ENCODE measurements around the gene HPDL.
"Not testable (repeated sequence)": the region's sequence is repeated elsewhere in the genome, so short reads cannot be mapped to it uniquely, and the experiment has no call there.

HPDL gene

GRCh38 chr1:45348966-45349677 is 22.4 kb downstream of the HPDL start:
- in situ Hi-C loops (cut with MboI; ENCODE audit: low sequenced_read_pairs) = no loop called here

GRCh38 chr1:45351508-45351907 is 24.8 kb downstream of the HPDL start:
- in situ Hi-C loops (cut with MboI; ENCODE audit: low sequenced_read_pairs) = no loop called here

GRCh38 chr1:45353685-45354084 is 27.0 kb downstream of the HPDL start:
- in situ Hi-C loops (cut with MboI; ENCODE audit: low sequenced_read_pairs) = no loop called here

- in situ Hi-C loops (cut with MboI; ENCODE audit: low sequenced_read_pairs) = no loop called here
These were observed 28.1 kb downstream of the HPDL start for GRCh38 chr1:45354838-45355237.

DNA sequence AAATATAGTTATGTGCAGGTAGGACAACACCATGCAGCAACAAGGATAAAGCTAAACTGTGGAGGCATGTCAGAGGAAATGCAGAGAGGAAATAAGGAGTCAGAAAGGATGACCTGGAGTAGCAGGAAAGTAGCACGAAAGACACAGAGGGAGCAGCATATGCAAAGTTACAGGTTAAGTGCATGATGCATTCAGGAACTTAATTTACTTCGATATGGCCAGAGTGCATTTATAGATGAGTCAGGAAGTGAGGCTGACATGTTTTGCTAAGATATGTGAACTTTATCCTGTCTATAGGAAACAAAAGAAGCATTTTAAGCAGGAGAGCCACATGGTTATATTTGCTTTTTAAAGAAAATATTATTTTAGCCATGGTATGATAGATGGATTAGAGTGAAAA is 29.0 kb downstream of the HPDL start:
- in situ Hi-C loops (cut with MboI; ENCODE audit: low sequenced_read_pairs) = no loop called here

- in situ Hi-C loops (cut with MboI; ENCODE audit: low sequenced_read_pairs) = no loop called here
These were observed 29.5 kb downstream of the HPDL start for GRCh38 chr1:45356186-45356585.

GRCh38 chr1:45359882-45360513 is 33.3 kb downstream of the HPDL start:
- in situ Hi-C loops (cut with MboI; ENCODE audit: low sequenced_read_pairs) = no loop called here

DNA sequence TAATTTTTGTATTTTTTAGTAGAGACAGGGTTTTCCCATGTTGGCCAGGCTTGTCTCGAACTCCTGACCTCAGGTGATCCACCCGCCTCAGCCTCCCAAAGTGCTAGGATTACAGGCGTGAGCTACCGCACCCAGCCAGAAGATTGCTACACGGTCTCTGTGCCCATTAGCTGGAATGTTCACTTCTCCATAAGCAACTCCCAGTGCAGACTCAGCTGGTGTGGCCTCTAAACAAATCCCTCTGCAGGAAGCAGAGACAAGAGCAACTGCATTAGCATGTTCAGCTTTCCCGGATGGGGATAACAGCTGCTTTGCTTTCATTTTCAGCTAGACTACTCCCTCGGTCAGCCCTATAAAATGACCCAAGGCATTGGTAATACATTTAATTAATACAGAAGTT is 34.3 kb downstream of the HPDL start:
- in situ Hi-C loops (cut with MboI; ENCODE audit: low sequenced_read_pairs) = not testable (repeated sequence)

DNA sequence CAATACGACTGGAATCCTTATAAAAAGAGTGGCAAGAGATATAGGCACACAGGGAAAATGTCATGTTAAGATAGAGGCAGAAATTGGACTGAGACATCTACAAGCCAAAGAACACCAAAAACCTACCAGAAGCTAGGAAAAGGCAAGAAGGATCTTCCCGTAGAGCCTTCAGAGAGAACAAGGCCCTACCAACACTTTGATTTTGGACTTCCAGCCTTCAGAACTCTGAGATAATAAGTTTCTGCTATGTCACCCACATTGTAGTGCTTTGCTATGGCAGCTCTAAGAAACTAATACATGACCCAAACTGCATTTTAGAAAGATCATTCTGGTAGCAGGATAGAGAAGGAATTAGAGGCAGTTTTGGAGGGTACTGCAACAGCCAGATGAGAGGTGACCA is 37.6 kb downstream of the HPDL start:
- in situ Hi-C loops (cut with MboI; ENCODE audit: low sequenced_read_pairs) = no loop called here

DNA sequence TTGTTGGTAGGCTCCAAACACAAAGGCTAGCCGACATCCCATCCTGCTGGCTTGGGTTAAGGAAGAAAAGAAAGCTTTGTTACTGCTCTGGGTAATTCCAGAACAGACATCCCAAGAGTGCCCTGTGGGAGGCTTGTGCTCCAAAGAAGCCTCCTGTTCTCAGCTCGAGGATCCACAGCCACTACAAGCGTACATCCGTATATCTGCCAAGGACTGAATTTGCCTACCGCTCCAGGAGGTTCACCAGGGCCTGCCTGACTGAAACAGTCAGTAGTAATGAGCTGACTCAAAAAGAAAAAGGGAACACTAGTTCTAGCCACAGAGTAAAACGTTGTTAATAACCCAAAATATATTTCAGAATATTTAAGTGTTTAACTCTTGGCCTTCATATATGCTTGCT is 38.4 kb downstream of the HPDL start:
- in situ Hi-C loops (cut with MboI; ENCODE audit: low sequenced_read_pairs) = no loop called here

DNA sequence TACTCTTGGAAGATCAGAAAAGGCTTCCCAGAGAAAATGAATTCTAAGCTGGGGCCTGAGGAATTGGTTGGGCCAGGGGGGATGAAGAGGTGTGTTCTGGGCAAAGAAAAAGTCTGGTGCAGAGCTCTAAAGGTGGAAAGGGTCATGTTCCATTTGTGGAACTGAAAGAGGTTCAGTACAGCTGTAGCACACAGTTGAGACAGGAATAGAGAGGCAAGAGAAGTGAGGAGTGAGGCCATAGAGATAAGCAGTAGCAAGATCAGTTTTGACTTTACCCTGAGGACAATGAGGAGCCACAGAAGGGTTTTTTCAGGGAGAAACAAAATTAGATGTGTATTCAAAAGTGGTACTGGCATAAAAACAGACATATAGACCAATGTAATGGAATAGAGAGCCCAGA is 43.9 kb downstream of the HPDL start:
- in situ Hi-C loops (cut with MboI; ENCODE audit: low sequenced_read_pairs) = no loop called here

DNA sequence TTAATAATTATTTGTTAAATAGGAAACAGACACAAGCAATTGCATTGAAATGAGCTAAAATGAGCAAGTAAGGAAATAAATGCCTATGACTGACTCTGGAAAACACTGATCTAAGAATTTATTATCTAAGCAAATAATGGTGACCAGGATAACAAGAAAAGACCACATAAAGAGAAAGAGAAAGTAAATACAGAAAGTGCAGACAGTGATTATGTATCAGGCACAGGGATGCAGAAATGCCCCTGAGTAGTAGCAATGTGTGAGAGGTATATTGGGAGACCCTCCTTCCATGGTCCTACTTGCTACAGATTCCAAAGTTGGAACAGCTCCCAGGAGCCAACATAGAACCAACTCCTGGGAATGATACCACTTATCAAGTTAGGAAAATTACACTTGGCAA is 46.9 kb downstream of the HPDL start:
- in situ Hi-C loops (cut with MboI; ENCODE audit: low sequenced_read_pairs) = no loop called here

GRCh38 chr1:45375104-45376090 is 48.7 kb downstream of the HPDL start:
- in situ Hi-C loops (cut with MboI; ENCODE audit: low sequenced_read_pairs) = no loop called here

- in situ Hi-C loops (cut with MboI; ENCODE audit: low sequenced_read_pairs) = no loop called here
These were observed 51.5 kb downstream of the HPDL start for GRCh38 chr1:45378184-45378583.

Measured in hTERT RPE-1 (cell line).